Lower leg skin (tissue), 4 donors: ENCODE data around the gene C4orf46. TPM values are rescaled to one million over a fixed set of nuclear protein-coding genes. Genes with fewer than 3 reads are reported as not detected.

Experiments
- DNase-seq, 2 donors: peaks; one replicate each; pipeline ENCODE4 v3.0.0-alpha.2; 2019; ENCODE audit warnings: low spot score in 2 of 2
- H3K4me3 ChIP-seq: fragments of 200-600 bp; sonication (generic); 2 replicates; pipeline ENCODE4 v1.5.1; 2017; ENCODE audit warnings: mild to moderate bottlenecking, low read depth; ENCODE audit not compliant: poor library complexity, severe bottlenecking
- POLR2A ChIP-seq, 2 donors: fragments of 450-650 bp; IDR thresholded peaks; one replicate each; pipeline ENCODE4 v1.6.1; 2016 to 2017; ENCODE audit warnings: antibody characterized with exemption in 2 of 2, mild to moderate bottlenecking in 1 of 2, moderate library complexity in 1 of 2
- WGBS, 2 donors: methylation state at CpG; one replicate each; pipeline ENCODE4 v1.1.5; 2018; 5-methylcytosine and 5-hydroxymethylcytosine counted together
- intact Hi-C: fragments of 100-400 bp; cut with DNase I; formaldehyde crosslinking; loops from one replicate; pipeline ENCODE4 v1.15.0; 2023; ENCODE audit warnings: low total_unique reads
- total RNA-seq, 4 donors: library from RNA; depleted of rRNA; stranded (reverse); fragments of >200 nt; gene quantifications; one replicate each; pipeline ENCODE4 v1.1.0, GENCODE V29; 2016
- TF ChIP-seq, protein P1 (sequence below), 3 donors: fragments of 450-650 bp; IDR thresholded peaks; one replicate each; pipeline ENCODE4 v1.5.1; 2016; ENCODE audit warnings: antibody characterized with exemption in 3 of 3, mild to moderate bottlenecking in 3 of 3, moderate library complexity in 2 of 3

Gene C4orf46
- total RNA-seq, 4 donors from 2014 or later = 1.1 to 3.1 (median 1.5) TPM

- TF ChIP-seq, protein P1, sequence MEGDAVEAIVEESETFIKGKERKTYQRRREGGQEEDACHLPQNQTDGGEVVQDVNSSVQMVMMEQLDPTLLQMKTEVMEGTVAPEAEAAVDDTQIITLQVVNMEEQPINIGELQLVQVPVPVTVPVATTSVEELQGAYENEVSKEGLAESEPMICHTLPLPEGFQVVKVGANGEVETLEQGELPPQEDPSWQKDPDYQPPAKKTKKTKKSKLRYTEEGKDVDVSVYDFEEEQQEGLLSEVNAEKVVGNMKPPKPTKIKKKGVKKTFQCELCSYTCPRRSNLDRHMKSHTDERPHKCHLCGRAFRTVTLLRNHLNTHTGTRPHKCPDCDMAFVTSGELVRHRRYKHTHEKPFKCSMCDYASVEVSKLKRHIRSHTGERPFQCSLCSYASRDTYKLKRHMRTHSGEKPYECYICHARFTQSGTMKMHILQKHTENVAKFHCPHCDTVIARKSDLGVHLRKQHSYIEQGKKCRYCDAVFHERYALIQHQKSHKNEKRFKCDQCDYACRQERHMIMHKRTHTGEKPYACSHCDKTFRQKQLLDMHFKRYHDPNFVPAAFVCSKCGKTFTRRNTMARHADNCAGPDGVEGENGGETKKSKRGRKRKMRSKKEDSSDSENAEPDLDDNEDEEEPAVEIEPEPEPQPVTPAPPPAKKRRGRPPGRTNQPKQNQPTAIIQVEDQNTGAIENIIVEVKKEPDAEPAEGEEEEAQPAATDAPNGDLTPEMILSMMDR (IDR thresholded peaks at IDR 0.05) = peak in 1 of 3 donors; percentile 82
- TF ChIP-seq POLR2A (IDR thresholded peaks at IDR 0.05) = peak in 1 of 2 donors; percentile 19
- DNase-seq = peak; percentile 99
- peak within 1 kb of the TSS; percentile 85 for H3K4me3 ChIP-seq
- intact Hi-C loops = no loop called here
- WGBS, 2 donors = 0 to 1% methylated on average over 37 to 54 of the region's 60 CpGs
These were observed 474 bp upstream of the C4orf46 start, which contains the start of gene ETFDH for GRCh38 chr4:158671915-158672806. TSS of gene ETFDH (plus strand) at chr4:158672296. CDS start at chr4:158672457, 161 bp downstream.

GRCh38 chr4:158670975-158671664, 567 bp downstream of the C4orf46 start:
- TF ChIP-seq POLR2A (IDR thresholded peaks at IDR 0.05) = no peak
- TF ChIP-seq, protein P1 (IDR thresholded peaks at IDR 0.05) = no peak
- H3K4me3 ChIP-seq = peak overlapping the region; percentile 85
- intact Hi-C loops = no loop called here
- peak in 1 of 2 donors; percentile 61 for DNase-seq
- WGBS, 2 donors = 0 to 1% methylated on average over 23 to 27 of the region's 35 CpGs

GRCh38 chr4:158669310-158669709, 2.4 kb downstream of the C4orf46 start:
- H3K4me3 ChIP-seq = no peak overlapping the region
- 84 to 85% methylated on average over 7 of the region's 7 CpGs for WGBS, 2 donors
- TF ChIP-seq, protein P1 (IDR thresholded peaks at IDR 0.05) = no peak
- no peak for TF ChIP-seq POLR2A (IDR thresholded peaks at IDR 0.05)
- no peak for DNase-seq
- intact Hi-C loops = no loop called here

DNA sequence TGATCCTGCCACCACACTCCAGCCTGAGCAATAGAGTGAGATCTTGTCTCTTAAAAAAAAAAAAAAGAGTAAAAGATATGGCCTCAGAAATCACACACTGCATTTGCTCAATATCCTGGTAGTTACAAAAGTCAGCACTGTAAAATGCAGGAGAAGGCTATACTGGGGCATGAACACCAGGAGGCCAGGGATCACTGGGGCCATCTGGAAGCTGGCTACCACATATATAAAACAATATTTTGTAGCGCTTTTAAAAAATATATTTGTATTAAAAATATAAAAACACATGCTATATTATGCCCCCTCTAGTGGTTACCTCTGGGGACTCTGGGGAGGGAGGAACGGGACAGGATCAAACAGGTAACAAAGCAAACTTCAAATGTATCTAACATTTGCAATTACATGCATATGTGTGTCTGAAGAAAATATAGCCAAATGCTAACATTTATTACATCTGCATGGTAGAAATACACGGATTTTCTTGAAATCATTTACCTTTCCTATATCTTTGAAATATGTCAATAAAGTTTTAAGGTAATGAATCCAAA, 4.0 kb downstream of the C4orf46 start:
- TF ChIP-seq POLR2A (IDR thresholded peaks at IDR 0.05) = no peak
- TF ChIP-seq, protein P1 (IDR thresholded peaks at IDR 0.05) = no peak
- intact Hi-C loops = no loop called here
- no peak for DNase-seq
- 76 to 80% methylated on average over 3 of the region's 3 CpGs for WGBS, 2 donors
- H3K4me3 ChIP-seq = no peak overlapping the region

DNA sequence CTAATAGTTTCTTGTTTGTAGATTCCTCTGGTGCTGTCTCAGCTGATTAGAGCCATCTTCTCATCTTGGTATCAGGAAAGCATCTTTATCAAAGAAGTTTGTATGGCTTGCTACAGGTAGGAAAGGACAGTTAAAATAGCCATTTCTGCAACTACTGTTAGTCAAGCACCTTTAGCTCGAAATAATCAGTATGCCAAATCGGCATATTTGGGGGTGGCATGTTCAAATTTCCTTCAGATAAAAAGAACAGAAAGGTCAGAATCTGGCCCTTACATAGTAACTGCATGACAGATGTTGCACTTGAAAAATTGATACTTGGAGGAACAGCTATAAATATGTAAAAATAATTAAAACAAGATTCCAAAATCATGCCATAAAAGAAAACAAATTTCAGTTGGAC, 4.8 kb downstream of the C4orf46 start:
- 73 to 77% methylated on average over 2 of the region's 2 CpGs for WGBS, 2 donors
- intact Hi-C loops = no loop called here

More for the DNA sequence above, 4.8 kb downstream of the C4orf46 start:
- no peak for DNase-seq
- no peak overlapping the region for H3K4me3 ChIP-seq
- TF ChIP-seq, protein P1 (IDR thresholded peaks at IDR 0.05) = no peak
- no peak for TF ChIP-seq POLR2A (IDR thresholded peaks at IDR 0.05)
